SW 1271 (cell line): ENCODE measurements around the gene C4orf33.

Source experiments
- DNase-seq, 2 experiments: peaks; one replicate each; lab custom pipeline; 2025; lab: John Stamatoyannopoulos, UW

Gene C4orf33

DNA sequence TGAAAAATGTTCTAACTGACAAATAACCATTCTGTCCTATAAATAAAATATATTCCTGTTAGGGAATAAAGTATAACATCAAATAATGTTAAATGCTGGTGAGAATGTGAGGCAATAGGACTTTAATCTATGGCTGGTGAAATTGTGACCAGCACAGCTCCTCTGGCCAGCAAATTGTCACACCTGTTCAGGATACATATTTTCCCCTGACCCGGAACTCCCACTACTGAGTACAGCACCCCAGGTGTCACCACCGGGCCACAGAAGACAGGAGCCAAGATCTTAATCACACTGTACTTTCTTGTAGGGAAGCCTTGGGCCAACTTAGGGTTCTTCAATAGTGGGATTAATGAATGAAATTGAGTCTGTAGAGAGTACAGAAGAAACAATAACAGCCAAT is 33.2 kb downstream of the C4orf33 start:
- no peak for DNase-seq

DNA sequence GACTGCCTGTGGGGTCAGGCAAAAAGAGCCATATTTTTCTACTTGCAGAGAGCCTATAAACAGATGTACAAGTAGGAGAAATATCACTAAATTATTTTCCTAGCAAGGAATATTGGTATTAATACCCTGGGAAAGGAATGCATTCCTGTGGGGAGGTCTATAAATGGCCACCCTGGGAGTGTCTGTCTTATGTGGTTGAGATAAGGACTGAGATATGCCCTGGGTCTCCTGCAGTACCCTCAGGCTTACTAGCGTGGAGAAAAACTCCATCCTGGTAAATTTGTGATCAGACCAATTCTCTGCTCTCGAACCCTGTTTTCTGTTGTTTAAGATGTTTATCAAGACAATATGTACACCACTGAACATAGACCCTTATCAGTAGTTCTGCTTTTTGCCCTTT is 35.4 kb downstream of the C4orf33 start:
- DNase-seq: no peak

DNA sequence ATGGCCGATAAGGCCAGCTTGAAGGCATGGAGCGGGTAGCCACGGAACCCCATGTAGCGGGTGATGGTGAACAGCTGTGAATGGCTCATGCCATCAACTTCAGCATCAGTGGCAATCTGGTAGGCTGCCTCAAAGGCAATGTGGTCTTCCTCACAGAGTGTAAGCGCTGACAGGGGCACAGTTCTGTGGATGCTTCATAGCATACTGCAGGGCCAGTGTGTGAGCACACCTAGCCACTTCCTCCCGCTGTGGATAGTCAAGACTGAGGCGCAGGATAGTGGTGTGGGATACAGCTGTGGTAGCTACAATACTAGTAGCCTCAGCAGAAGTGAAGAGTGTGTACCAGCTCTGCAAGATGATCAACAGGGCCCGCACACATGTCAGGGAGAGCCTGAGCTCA is 40.5 kb downstream of the C4orf33 start:
- no peak for DNase-seq

DNA sequence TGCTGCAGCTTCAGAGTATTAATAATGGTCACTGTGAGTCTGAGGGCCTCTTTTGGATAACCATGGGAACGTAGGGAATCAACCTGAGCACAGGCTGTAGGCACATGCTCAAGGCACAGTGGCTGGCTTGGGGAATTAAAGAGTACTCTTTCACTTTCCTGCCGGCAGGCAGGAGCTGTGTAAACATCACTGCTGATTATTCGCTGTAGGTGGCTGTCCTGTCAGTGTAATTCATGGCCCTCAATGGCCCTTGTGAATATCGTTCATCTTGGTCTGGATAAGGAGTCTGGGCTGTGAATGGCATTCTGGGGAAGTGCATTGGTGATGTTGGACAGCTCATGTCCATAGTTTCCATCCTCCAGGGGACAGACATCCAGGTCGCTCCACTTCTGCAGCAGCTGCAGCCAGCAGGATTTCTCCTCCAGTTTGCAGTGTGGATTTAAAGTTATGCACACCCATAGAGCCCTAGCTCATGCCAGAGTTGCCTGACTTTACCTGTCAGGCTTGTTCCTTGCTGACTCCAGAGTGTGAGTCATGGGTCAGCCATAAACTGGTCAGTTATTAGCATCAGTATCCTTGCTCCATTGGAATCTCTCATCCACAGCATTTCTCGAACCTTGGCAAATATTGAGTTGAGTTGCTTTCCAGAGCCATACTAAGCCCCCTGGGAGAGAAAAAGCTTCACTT is 43.0 kb downstream of the C4orf33 start:
- no peak for DNase-seq

DNA sequence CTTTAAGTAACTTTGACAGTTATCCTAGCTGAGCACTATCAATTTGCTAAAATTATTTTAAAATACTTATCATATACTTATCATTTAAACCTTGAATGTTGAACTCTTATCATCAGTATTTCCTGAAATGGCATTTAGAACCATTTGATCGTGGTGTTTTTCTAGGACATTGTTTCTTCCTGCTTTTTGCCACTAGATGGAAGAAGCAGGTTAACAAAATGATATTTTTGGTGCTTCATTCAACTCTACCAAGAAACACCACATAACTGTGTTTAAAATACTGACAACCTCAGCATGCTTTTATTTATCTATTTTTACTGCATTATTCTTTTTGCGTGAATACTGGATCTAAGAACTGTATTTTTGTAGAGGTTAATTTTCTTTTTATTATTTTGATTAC is 44.6 kb downstream of the C4orf33 start:
- no peak for DNase-seq

DNA sequence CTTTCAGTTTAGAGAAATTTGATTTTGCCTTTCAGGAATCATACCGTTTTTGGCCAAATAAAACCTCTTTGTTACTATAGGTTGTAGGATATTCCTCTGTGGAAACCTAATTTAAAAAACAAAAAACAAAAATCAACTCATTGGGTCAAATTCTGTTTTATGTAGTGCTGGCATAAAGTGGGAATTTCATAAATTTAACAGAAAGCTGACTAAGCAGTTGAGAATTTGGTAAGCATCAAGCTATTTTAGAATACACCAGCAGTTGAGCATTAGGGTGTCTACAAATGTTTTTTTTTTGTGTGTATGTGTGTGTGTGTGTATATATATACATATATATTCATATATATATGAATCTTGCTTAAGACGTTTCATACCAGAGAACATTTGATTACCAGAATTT is 47.4 kb downstream of the C4orf33 start:
- DNase-seq: no peak

DNA sequence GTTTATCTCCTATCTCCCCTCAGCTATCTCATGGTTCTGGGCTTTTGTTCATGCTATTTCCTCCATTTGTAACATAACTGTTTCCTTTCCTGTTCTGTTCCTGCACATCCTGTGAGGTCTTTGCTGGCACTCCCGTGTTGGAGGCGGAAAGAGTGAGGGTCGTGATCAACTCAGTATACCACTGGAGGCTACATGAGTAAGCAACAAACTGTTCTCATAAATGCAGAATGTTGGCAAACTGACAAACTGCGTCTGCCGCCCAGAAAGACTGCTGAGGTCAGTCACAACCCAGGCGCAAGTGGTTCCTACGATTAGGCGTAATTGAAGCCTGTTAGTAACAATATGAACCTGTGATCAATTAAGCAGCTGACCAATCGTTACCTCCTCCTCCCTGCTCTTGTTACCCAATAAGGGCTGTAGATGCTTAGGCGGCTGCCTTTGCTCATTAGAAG is 48.8 kb downstream of the C4orf33 start:
- no peak for DNase-seq

DNA sequence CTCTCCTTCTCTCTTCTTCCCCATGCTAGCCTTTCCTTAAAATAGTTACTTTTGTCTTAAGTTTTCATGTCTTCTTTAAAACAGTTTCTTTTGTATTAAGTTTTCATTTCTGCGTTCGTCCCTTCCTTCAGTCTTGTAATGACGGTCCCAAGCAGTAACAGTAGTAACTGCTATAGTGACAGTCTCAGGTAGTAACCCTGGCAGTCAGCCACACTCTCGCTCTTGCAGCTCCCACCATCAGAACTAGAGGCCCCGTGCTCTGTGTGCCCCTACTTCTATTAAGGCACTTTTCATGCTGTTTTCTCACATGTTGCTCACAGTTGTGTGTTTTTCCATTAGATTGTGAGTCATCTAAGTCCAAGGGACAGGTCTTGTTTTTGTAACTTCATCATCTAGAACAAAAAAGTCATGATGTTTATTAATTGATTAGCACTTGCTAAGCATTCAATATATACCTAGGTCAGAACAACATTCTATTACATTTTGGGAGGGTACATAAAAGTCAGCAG is 49.3 kb downstream of the C4orf33 start:
- no peak for DNase-seq

DNA sequence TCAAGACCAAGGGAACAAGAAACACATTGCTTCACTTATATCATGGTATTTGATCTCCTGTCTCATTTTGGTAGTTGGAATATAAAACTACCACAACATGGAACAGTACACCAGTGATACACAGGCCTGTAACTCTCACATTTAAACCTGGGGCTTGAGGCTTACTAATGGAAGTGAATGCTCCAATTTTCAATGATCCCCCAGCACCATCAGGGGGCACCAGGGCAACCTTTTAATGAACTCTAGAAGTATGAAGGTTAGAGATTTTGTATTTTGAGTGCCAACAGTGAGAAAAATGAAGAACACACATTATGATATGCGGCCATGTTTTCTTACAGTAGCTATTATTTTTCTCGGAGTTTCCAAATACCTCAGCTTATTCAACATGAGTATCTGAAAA is 50.7 kb downstream of the C4orf33 start:
- DNase-seq: no peak

DNA sequence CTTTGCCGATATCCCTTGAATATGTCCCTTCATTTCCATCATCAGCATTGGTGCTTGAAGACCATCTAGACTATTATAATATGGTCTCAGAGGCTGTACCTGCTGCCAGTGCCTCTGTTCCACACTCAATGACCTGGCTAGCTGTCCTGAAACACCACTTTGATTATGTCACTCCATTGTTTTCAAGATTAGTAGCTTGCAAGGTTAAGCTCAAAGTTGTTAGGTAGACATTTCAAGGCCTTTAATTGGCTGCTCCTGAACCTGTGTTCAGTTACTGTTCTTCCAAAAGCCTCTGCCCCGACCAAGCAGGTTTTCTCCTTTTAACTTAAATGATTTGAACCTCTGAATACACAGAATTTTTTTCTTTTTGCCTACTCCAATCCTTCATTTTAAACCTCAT is 52.9 kb downstream of the C4orf33 start:
- no peak for DNase-seq

DNA sequence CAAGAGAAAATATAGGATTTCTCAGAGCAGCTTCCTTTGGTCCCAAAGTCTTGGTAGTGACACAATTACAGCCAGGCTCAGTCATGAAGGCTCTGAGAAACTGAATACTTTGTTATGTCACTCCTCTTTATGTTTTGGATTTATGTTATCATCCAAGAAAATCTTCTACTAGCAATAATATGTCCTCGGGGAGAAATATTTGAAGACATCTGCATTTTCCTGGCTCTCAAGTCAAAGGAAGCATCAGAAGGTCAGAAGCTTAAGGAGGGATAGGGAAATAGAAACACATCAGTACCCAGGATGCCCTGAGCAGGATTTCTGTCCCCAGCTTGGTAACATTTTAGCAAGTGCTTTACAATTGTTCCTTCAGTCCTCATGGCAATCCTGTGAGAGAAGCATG is 54.0 kb downstream of the C4orf33 start:
- DNase-seq: no peak

DNA sequence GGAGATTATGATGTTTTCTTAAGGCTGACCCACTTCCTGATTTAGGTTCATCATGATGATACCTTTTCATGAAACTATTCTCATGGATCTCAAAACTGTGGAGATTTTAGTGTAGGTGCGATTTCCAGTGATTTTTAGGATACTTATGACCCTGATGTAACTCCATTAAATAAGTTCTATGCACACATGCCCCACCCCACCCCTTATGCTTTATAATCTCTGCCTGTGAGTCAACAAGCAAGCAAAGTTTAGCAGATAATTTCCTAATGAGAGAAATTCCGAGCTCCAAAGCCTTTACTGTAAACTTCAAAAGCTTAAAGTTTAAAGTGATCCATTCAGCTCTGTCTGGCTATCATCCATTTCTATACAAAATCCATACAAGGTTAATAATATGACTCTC is 56.4 kb downstream of the C4orf33 start:
- DNase-seq: no peak

DNA sequence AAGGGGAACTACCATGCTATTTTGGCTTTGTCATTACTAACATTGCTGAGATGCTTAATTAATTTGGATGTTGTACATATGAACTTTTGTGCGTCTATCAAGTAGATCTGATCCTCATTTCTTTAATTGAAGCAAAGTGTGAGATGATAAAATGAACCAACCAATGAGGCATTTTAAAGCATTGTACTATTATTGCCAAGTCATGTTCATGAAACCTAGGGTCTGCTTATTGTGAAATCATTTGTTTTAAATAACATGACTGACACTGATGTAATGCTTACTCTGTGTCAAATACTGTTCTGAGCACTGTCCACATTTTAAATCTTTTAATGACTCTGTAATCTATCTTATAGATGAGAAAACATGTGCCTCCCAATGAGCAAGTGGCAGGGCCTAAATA is 57.7 kb downstream of the C4orf33 start:
- DNase-seq: no peak

DNA sequence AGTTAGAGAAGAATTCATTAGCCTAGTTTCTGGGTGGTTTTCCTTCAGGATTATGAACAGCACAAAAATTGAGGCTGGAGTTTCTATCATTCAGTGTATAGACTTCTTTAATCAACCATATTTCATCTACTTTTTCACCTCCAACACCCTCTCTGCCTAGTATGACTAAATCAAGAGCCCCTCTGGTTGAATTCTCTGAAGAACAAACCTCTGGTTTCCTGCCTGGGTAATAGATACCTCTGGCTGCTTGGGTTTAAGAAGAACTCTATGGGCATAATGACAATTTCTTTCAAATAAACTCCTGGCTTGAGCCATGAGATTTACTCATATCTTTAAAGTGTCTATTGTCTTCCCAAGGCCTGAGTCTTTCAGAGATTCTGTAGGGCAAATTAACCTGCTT is 66.5 kb downstream of the C4orf33 start:
- DNase-seq: no peak

DNA sequence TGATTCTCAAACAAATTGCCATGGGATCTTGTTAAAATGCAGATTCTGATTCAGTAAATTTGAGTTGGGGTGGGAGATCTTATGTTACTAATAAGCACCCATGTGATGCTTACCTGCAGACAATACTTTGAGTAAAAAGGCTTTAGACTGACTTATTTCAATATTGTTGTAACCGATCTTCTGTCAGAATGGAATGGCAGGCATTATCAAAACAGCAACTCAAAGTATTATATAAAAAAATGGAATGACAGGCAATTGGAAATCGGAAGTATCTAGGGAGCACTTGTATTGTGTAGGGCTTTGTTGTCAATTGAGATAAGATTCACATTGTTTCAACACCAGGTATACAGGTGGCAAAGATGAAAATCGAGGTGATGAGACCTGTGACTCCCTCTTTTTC is 67.5 kb downstream of the C4orf33 start:
- no peak for DNase-seq

DNA sequence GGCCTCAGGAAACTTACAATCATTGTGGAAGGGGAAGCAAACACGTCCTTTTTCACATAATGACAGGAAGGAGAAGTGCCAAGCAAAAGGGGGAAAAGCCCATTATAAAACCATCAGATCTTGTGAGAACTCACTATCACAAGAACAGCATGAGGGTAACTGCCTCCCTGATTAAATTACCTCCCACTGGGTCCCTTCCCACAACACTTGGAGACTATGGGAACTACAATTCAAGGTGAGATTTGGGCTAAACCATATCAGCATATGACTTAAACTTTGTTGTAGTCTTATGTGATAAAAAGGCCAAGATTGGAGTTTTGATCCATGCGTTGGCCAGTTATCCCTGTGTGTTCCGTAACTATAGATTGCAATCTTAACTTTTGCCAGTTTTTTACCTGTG is 68.3 kb downstream of the C4orf33 start:
- DNase-seq: no peak
